Endothelial cell (in vitro differentiated cells): ENCODE results near the gene UBALD2. TPM values are rescaled to one million over a fixed set of nuclear protein-coding genes. Genes with fewer than 3 reads are reported as not detected.
"Not testable (repeated sequence)": the region's sequence is repeated elsewhere in the genome, so short reads cannot be mapped to it uniquely, and the experiment has no call there.

Source experiments
- DNase-seq: peaks from one replicate; pipeline ENCODE4 v3.0.0; 2021; ENCODE audit warnings: low spot score
- H3K27ac Mint-ChIP-seq: one replicate; pipeline ENCODE4 v1.8.0; 2021; ENCODE audit warnings: mixed read lengths, inconsistent platforms; ENCODE audit not compliant: unreplicated experiment
- H3K27me3 Mint-ChIP-seq: one replicate; pipeline ENCODE4 v1.8.0; 2021; ENCODE audit warnings: mild to moderate bottlenecking, moderate library complexity, mixed read lengths, inconsistent platforms; ENCODE audit not compliant: unreplicated experiment
- H3K36me3 Mint-ChIP-seq: one replicate; pipeline ENCODE4 v1.8.0; 2021; ENCODE audit warnings: mild to moderate bottlenecking, low read depth, mixed read lengths, inconsistent platforms; ENCODE audit not compliant: unreplicated experiment
- H3K4me1 Mint-ChIP-seq: one replicate; pipeline ENCODE4 v1.8.0; 2021; ENCODE audit warnings: mild to moderate bottlenecking, mixed read lengths, inconsistent platforms; ENCODE audit not compliant: unreplicated experiment
- H3K4me3 Mint-ChIP-seq: one replicate; pipeline ENCODE4 v1.8.0; 2021; ENCODE audit warnings: mild to moderate bottlenecking, mixed read lengths, inconsistent platforms; ENCODE audit not compliant: unreplicated experiment
- H3K9me3 Mint-ChIP-seq: one replicate; pipeline ENCODE4 v1.8.0; 2021; ENCODE audit warnings: mixed read lengths, inconsistent platforms; ENCODE audit not compliant: unreplicated experiment
- long read RNA-seq: library from polyadenylated mRNA; unstranded; transcript quantifications from one replicate; pipeline ENCODE4 v2.0.0, GENCODE V29; 2020; ENCODE audit not compliant: unreplicated experiment
- total RNA-seq: library from RNA; stranded (reverse); fragmentation: NEBNext Ultra II Directional; extraction: Animal tissue kit (Norgen Biotek cat#: 25700); gene quantifications from one replicate; pipeline ENCODE4 v1.2.1, GENCODE V29; 2021; ENCODE audit not compliant: unreplicated experiment
- TF ChIP-seq, protein P1 (sequence below): fragments of 200-600 bp; sonication (generic); IDR thresholded peaks from one replicate; pipeline ENCODE4 v1.5.0; 2021; ENCODE audit warnings: antibody characterized with exemption; ENCODE audit not compliant: unreplicated experiment

The UBALD2 gene
- total RNA-seq = 90.4 TPM
- long read RNA-seq = 0 reads

DNA sequence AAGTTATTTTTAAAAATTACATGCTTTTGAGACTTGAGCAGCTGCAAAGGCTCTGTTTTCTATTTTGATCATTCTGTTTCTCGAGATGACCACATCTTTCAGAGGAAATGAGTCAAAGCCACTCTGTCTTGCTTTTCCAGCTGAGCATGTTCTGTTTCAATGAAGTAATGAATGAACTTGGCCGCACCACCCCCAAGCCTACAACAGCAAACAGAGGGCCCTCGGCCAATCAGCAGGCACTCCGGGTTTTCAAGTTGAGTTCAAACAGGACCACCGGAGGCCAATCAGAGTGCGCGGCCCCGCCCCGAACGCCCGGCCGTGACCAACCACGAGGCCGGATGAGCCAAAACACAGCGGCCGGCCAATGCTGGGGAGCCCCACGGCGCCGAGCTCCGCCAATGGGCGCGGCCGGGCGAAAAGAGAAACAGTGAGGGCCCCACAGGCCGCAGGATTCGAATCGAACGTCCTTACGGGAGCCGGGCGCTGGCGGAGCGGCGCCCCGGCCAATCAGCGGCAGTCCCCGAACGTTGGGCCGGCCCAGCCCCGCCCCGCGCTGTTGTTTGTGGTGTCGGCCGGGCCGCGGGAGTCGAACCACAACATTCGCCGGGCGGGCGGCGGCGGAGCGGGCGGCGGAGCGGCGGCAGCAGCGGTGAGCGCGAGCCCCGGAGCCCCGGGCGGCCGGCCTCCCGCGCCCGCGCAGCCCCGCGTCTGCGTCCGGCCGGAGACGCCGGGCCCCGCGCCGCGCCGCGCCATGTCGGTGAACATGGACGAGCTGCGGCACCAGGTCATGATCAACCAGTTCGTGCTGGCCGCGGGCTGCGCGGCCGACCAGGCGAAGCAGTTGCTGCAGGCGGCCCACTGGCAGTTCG is at the start of gene UBALD2:
TSS of gene UBALD2 (plus strand) at position 594 of the 869 bp plus-strand sequence. CDS start at position 752, 158 bp downstream.
- Mint-ChIP-seq H3K36me3 (peaks cover 3% of the 10 kb centered on the region), H3K27ac (peak within 1 kb of the TSS; percentile 97), H3K27me3 (peaks cover 25% of the 10 kb centered on the region), H3K4me1 (peaks cover 51% of the 10 kb centered on the region), H3K9me3 (no peaks in the 10 kb centered on the region), H3K4me3 (peak within 1 kb of the TSS; percentile 94)
- DNase-seq = peak; percentile 99
- TF ChIP-seq, protein P1, sequence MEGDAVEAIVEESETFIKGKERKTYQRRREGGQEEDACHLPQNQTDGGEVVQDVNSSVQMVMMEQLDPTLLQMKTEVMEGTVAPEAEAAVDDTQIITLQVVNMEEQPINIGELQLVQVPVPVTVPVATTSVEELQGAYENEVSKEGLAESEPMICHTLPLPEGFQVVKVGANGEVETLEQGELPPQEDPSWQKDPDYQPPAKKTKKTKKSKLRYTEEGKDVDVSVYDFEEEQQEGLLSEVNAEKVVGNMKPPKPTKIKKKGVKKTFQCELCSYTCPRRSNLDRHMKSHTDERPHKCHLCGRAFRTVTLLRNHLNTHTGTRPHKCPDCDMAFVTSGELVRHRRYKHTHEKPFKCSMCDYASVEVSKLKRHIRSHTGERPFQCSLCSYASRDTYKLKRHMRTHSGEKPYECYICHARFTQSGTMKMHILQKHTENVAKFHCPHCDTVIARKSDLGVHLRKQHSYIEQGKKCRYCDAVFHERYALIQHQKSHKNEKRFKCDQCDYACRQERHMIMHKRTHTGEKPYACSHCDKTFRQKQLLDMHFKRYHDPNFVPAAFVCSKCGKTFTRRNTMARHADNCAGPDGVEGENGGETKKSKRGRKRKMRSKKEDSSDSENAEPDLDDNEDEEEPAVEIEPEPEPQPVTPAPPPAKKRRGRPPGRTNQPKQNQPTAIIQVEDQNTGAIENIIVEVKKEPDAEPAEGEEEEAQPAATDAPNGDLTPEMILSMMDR = no peak

GRCh38 chr17:76217081-76217480 is 48.1 kb upstream of the UBALD2 start:
- TF ChIP-seq, protein P1 = no peak
- Mint-ChIP-seq H3K27me3 (no peaks in the 10 kb centered on the region), H3K27ac (no peak overlapping the region), H3K36me3 (no peaks in the 10 kb centered on the region), H3K4me3 (no peak overlapping the region), H3K9me3 (no peaks in the 10 kb centered on the region), H3K4me1 (peaks cover 14% of the 10 kb centered on the region)
- no peak for DNase-seq

DNA sequence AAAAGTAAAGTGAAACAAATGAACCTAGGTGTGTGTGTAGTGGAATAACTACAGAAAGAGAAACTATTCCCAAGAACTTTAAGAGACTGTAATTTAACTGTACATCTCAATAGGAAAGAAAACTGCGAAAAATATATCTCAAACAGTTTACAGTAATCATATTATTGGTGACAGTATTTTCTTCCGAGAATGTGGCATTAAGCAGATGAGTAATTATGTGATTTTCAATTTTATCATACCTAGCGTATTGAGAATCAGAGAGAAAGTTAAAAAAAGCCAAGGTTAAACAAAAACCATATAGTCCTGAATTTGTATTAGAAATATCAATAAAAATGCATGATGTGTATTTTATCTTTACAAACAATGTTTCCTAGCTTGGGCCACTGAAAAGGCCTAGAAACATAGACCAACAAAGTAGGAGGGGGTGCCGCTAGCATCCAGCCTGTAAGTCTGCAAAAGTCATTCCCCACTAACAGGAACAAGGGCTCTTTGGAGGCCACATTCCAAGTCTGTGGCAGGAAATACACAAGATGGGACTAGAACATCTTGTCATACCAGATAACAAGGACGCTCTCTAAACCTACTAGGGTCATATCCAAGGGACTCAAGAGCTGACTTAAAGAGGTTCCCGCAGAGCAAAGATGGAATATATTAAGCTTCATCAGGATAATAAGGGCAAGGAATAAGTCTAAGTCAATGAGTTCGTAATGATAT is 45.3 kb upstream of the UBALD2 start:
- Mint-ChIP-seq H3K9me3 (no peaks in the 10 kb centered on the region), H3K4me3 (no peak overlapping the region)

GRCh38 chr17:76223802-76224201 is 41.3 kb upstream of the UBALD2 start:
- Mint-ChIP-seq H3K4me3 (no peak overlapping the region), H3K4me1 (peaks cover 11% of the 10 kb centered on the region), H3K36me3 (no peaks in the 10 kb centered on the region), H3K9me3 (no peaks in the 10 kb centered on the region), H3K27ac (no peak overlapping the region), H3K27me3 (peaks cover 1% of the 10 kb centered on the region)
- TF ChIP-seq, protein P1 = no peak
- no peak for DNase-seq

More for the DNA sequence above, 45.3 kb upstream of the UBALD2 start:
- TF ChIP-seq, protein P1 = no peak
- H3K36me3 Mint-ChIP-seq = no peaks in the 10 kb centered on the region
- peaks cover 8% of the 10 kb centered on the region for H3K4me1 Mint-ChIP-seq
- H3K27me3 Mint-ChIP-seq = no peaks in the 10 kb centered on the region
- DNase-seq = peak; percentile 28
- H3K27ac Mint-ChIP-seq = peak overlapping the region; percentile 26

- not testable (repeated sequence) for H3K27ac Mint-ChIP-seq, H3K4me3 Mint-ChIP-seq, H3K36me3 Mint-ChIP-seq, H3K9me3 Mint-ChIP-seq, H3K27me3 Mint-ChIP-seq, DNase-seq, H3K4me1 Mint-ChIP-seq
These were observed 39.6 kb upstream of the UBALD2 start for GRCh38 chr17:76225373-76226086.

GRCh38 chr17:76226749-76227148 is 38.4 kb upstream of the UBALD2 start:
- H3K36me3 Mint-ChIP-seq, H3K4me1 Mint-ChIP-seq, H3K9me3 Mint-ChIP-seq, DNase-seq, H3K27ac Mint-ChIP-seq, H3K27me3 Mint-ChIP-seq, H3K4me3 Mint-ChIP-seq: not testable (repeated sequence)
